ENCODE measurements around the gene CGREF1.

The CGREF1 gene, protein sequence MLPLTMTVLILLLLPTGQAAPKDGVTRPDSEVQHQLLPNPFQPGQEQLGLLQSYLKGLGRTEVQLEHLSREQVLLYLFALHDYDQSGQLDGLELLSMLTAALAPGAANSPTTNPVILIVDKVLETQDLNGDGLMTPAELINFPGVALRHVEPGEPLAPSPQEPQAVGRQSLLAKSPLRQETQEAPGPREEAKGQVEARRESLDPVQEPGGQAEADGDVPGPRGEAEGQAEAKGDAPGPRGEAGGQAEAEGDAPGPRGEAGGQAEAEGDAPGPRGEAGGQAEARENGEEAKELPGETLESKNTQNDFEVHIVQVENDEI

DNA sequence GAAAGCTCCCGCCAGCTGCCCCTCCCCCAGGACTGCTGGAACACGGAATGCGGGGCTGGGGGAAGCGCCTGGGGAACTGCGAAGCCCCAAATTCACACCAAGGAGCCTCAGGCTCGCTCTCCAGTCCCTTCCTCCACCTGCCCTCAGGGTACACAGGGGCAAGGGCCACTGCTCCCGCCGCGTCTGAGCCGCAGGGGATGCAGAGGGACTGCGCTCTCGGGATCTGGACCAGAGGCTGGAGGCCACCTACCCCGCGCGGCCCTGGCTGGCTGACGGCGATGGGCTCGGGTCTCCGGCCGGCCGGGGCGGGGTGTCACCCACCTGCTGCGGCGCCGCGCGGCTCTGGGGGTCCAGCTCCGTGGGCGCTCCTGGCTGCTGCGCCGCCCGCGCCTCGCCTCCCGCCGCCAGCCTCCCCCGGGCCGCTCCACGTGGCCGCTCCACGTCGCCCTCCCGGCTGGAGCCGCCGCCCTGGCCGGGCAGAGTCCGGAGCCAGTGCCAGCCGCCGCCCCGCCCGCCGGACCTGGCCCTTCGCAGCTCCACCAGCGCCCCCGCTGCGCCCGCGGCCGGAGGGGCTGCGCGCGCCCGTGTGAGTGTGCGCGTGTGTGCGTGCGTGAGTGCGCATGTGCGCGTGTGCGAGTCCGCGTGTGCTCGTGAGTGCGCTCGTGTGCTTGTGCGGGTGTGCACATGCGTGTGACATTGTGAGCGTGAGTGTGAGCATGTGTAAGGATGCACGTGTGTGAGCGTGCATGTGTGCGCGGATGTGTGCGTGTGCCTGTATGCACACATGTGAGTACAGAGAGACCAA, at the start of gene CGREF1:
CGREF1 (minus strand) TSS at position 604 of the 805 bp plus-strand sequence. CDS start 14,762 bp downstream, outside the sequence.
- DNase-seq (ENCODE audit: low read depth, low spot score) = no peak
- no peaks in the 10 kb centered on the region for H3K36me3 ChIP-seq (ENCODE audit: insufficient read depth, insufficient read length, low read length)
- TF ChIP-seq ZNF274 (IDR thresholded peaks at IDR 0.05; ENCODE audit: low read depth, low read length) = no peak
- no peak for TF ChIP-seq SUZ12 (IDR thresholded peaks at IDR 0.05; ENCODE audit: extremely low read depth, insufficient read depth, insufficient read length)
- no peak for TF ChIP-seq YY1 (IDR thresholded peaks at IDR 0.05; ENCODE audit: insufficient read depth, insufficient read length)
- H3K27me3 ChIP-seq (ENCODE audit: insufficient read depth, insufficient read length) = peaks cover 66% of the 10 kb centered on the region
- peaks cover 5% of the 10 kb centered on the region for H3K4me1 ChIP-seq (ENCODE audit: insufficient read depth, insufficient read length)
- H3K9me3 ChIP-seq (ENCODE audit: insufficient read depth, low read length) = no peaks in the 10 kb centered on the region
- peak within 1 kb of the TSS; percentile 42 for H3K9ac ChIP-seq (ENCODE audit: insufficient read length, low read depth)
- H3K4me3 ChIP-seq (ENCODE audit: insufficient read length, low read depth) = peak within 1 kb of the TSS; percentile 36

DNA sequence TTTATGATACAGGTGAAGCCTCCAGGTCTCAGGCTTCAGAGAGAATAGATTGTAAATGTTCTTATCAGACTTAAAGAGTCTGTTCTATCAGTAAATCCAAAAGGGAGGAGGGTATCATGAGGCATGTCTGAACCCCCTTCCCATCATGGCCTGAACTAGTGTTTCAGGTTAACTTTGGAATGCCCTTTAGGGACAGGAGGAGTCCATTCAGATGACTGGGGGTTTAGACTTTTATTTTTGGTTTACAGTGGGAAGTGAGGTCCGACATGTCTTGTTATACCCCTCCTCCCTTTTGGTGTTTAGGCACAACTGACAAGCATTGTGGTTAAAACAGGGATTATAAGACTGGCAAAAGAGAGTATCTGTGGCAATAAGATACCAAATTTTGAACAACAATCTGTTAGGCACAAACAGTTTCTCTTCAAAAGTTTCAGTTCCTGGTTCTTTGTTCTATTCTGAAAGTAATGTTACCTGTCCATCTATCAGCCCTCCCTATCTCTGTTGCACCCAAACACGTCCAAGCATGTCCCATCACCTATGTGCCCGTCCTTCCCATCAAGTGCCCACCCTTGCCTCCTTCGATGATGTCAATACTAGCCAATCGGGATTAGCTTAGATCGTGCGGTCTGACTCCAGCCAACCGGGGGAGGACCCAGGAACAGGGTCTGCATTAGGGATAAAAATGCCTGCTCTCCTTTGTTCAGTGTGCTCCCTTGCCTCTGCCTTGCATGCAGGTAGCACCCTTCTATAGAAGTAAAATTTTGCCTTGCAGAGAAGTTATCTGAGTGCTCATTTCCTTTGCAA, 46.2 kb upstream of the CGREF1 start:
- Histone ChIP-seq H3K4me1 (ENCODE audit: insufficient read depth, insufficient read length) (no peaks in the 10 kb centered on the region), H3K9ac (ENCODE audit: insufficient read length, low read depth) (no peak overlapping the region), H3K4me3 (ENCODE audit: insufficient read length, low read depth) (no peak overlapping the region)

DNA sequence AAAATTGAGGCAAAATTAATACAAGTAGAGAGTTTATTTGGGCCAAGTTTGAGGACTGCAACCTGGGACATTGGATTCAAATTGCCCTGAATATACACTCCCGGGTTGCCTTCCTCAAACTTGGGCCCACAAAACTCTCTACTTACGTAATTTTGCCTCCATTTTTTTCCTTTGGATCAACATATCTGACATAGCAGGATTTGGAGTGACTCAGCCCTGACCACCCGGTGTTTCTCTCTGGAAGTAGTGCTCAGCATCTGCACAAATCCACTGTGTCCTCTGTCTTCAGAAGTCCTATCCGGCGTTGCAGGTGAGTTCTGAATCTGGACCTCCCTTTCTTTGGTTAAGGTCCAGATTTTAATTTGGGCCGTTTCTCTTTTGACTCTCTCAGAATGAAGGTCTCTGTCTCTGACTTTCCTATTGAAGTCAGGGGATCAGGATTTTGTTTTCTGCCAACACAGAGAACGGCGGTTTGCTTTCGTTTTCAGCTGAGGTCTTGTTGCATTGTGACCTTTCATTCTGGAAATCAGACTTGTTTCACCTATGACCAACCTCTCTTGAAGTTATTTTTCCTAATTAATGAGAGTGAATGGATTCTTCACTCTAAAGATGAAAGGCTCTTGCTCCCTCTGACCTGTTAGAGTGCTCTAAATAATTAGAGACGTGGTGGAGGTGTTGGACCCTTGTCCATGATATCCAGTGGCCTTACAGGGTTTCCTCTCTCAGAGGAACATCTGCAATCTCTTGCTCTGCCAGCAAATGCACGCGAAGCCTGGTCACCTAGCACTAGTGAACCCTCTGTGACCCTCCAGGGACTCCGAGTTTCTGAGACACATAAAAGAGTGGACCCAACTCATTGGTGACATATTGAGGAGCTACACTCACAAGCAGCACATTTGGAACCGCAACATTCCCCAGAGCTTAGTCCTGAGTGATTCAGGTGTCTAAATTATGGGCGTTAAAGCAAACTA, 43.5 kb upstream of the CGREF1 start:
- DNase-seq (ENCODE audit: low read depth, low spot score) = no peak
- Histone ChIP-seq H3K9me3 (ENCODE audit: insufficient read depth, low read length) (peaks cover 12% of the 10 kb centered on the region; the same call in 1 of the 2 replicates), H3K9ac (ENCODE audit: insufficient read length, low read depth) (no peak overlapping the region), H3K36me3 (ENCODE audit: insufficient read depth, insufficient read length, low read length) (no peaks in the 10 kb centered on the region), H3K4me1 (ENCODE audit: insufficient read depth, insufficient read length) (peaks cover 3% of the 10 kb centered on the region), H3K27me3 (ENCODE audit: insufficient read depth, insufficient read length) (no peaks in the 10 kb centered on the region), H3K4me3 (ENCODE audit: insufficient read length, low read depth) (no peak overlapping the region)
- TF ChIP-seq SUZ12 (IDR thresholded peaks at IDR 0.05; ENCODE audit: extremely low read depth, insufficient read depth, insufficient read length) = no peak
- no peak for TF ChIP-seq YY1 (IDR thresholded peaks at IDR 0.05; ENCODE audit: insufficient read depth, insufficient read length)
- no peak for TF ChIP-seq ZNF274 (IDR thresholded peaks at IDR 0.05; ENCODE audit: low read depth, low read length)

More for the DNA sequence above, 46.2 kb upstream of the CGREF1 start:
- H3K36me3 ChIP-seq (ENCODE audit: insufficient read depth, insufficient read length, low read length) = no peaks in the 10 kb centered on the region
- H3K27me3 ChIP-seq (ENCODE audit: insufficient read depth, insufficient read length) = no peaks in the 10 kb centered on the region
- TF ChIP-seq ZNF274 (IDR thresholded peaks at IDR 0.05; ENCODE audit: low read depth, low read length) (no peak), YY1 (IDR thresholded peaks at IDR 0.05; ENCODE audit: insufficient read depth, insufficient read length) (no peak), SUZ12 (IDR thresholded peaks at IDR 0.05; ENCODE audit: extremely low read depth, insufficient read depth, insufficient read length) (no peak)
- DNase-seq (ENCODE audit: low read depth, low spot score) = no peak
- peaks cover 12% of the 10 kb centered on the region; the same call in 1 of the 2 replicates for H3K9me3 ChIP-seq (ENCODE audit: insufficient read depth, low read length)

DNA sequence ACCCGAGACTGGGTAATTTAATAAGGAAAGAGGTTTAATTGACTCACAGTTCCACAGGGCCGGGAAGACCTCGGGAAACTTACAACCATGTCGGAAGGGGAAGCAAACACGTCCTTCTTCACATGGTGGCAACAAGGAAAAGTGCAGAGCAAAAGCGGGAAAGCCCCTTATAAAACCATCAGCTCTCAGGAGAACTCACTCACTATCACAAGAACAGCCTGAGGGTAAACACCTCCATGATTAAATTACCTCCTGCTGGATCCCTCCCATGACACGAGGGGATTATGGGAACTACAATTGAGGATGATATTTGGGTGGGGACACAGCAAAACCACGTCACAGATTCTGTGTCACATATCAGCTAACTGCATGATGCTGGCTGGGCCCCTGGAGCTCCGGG, 41.3 kb upstream of the CGREF1 start:
- DNase-seq (ENCODE audit: low read depth, low spot score) = no peak
- peaks cover 3% of the 10 kb centered on the region for H3K4me1 ChIP-seq (ENCODE audit: insufficient read depth, insufficient read length)
- H3K9me3 ChIP-seq (ENCODE audit: insufficient read depth, low read length) = peaks cover 6% of the 10 kb centered on the region; the same call in 1 of the 2 replicates
- H3K4me3 ChIP-seq (ENCODE audit: insufficient read length, low read depth) = no peak overlapping the region
- H3K27me3 ChIP-seq (ENCODE audit: insufficient read depth, insufficient read length) = no peaks in the 10 kb centered on the region
- no peak overlapping the region for H3K9ac ChIP-seq (ENCODE audit: insufficient read length, low read depth)
- no peaks in the 10 kb centered on the region for H3K36me3 ChIP-seq (ENCODE audit: insufficient read depth, insufficient read length, low read length)
- TF ChIP-seq YY1 (IDR thresholded peaks at IDR 0.05; ENCODE audit: insufficient read depth, insufficient read length) (no peak), SUZ12 (IDR thresholded peaks at IDR 0.05; ENCODE audit: extremely low read depth, insufficient read depth, insufficient read length) (no peak), ZNF274 (IDR thresholded peaks at IDR 0.05; ENCODE audit: low read depth, low read length) (no peak)

DNA sequence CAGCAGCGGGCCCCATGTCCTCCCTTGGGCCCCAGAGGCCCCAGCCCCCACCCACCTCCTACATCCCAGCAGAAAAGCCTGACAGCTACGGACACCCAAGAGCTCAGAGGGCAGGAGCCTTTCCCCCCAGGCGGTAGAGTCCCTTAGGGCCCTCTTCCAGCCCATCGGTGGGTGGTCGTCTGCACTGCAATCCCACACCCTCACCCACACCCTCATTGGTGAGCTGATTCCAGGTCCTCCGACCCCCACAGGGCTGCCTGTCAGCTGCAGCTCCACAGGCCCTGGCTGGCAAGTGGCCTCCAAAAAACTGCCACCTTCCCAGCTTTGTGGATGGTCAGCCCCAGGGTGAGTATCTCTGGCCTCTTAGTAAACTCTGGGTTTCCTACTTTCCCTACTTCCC, 40.3 kb upstream of the CGREF1 start:
- Histone ChIP-seq H3K27me3 (ENCODE audit: insufficient read depth, insufficient read length) (no peaks in the 10 kb centered on the region), H3K9me3 (ENCODE audit: insufficient read depth, low read length) (no peaks in the 10 kb centered on the region), H3K36me3 (ENCODE audit: insufficient read depth, insufficient read length, low read length) (no peaks in the 10 kb centered on the region), H3K4me1 (ENCODE audit: insufficient read depth, insufficient read length) (peaks cover 3% of the 10 kb centered on the region), H3K4me3 (ENCODE audit: insufficient read length, low read depth) (no peak overlapping the region), H3K9ac (ENCODE audit: insufficient read length, low read depth) (no peak overlapping the region)
- TF ChIP-seq SUZ12 (IDR thresholded peaks at IDR 0.05; ENCODE audit: extremely low read depth, insufficient read depth, insufficient read length) (no peak), ZNF274 (IDR thresholded peaks at IDR 0.05; ENCODE audit: low read depth, low read length) (no peak), YY1 (IDR thresholded peaks at IDR 0.05; ENCODE audit: insufficient read depth, insufficient read length) (no peak)
- no peak for DNase-seq (ENCODE audit: low read depth, low spot score)

DNA sequence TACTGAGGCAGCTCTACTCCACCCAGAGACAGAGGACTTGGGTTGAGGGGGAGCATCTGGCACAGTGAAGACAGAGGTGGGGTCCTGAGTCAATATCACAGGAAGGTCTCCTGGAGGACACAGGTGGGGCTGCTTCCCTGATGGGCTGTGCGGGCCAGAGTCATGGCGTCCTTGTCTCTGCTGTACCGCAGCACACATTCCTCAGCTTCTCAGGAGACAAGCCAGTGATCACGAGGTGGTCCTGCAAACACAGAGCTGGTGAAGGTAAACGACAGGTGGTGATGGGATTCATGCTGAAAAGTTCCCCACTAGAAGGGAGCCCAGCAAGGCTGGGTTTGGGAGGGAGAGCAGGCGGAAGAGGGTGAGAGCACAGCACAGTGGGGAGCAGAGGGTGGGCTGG, 39.5 kb upstream of the CGREF1 start:
- no peak overlapping the region for H3K9ac ChIP-seq (ENCODE audit: insufficient read length, low read depth)
- H3K9me3 ChIP-seq (ENCODE audit: insufficient read depth, low read length) = no peaks in the 10 kb centered on the region
- H3K4me1 ChIP-seq (ENCODE audit: insufficient read depth, insufficient read length) = peaks cover 3% of the 10 kb centered on the region
- DNase-seq (ENCODE audit: low read depth, low spot score) = no peak
- no peaks in the 10 kb centered on the region for H3K36me3 ChIP-seq (ENCODE audit: insufficient read depth, insufficient read length, low read length)
- TF ChIP-seq YY1 (IDR thresholded peaks at IDR 0.05; ENCODE audit: insufficient read depth, insufficient read length) = no peak
- no peak for TF ChIP-seq ZNF274 (IDR thresholded peaks at IDR 0.05; ENCODE audit: low read depth, low read length)
- no peak for TF ChIP-seq SUZ12 (IDR thresholded peaks at IDR 0.05; ENCODE audit: extremely low read depth, insufficient read depth, insufficient read length)
- no peak overlapping the region for H3K4me3 ChIP-seq (ENCODE audit: insufficient read length, low read depth)
- H3K27me3 ChIP-seq (ENCODE audit: insufficient read depth, insufficient read length) = no peaks in the 10 kb centered on the region
